A549 (cell line): Measurements from ENCODE around the gene LTB. TPM values are rescaled to one million over a fixed set of nuclear protein-coding genes. Genes with fewer than 3 reads are reported as not detected.

Experiments used
- ATAC-seq, 2 experiments: fragments of 200-7000 bp in 1 of 2; fragments of >200 bp in 1 of 2; cut with Nextera tagmentation in 1 of 2; cut with Tn5 transposase in 1 of 2; 3 replicates each; pipeline versions ENCODE4 v1.8.0 to v1.9.1; 2018 to 2020; ENCODE audit warnings: mild to moderate bottlenecking in 1 of 2, moderate library complexity in 1 of 2
- CTCF ChIA-PET: fragments of 300-600 bp; sonication (Branson Sonifier 250); formaldehyde crosslinking; extraction: SDS; loops from one replicate; lab custom pipeline; 2021; ENCODE audit warnings: antibody characterized with exemption, inconsistent platforms; lab: Yijun Ruan, JAX
- POLR2A ChIA-PET: fragments of 350-600 bp; formaldehyde crosslinking; extraction: SDS; loops from one replicate; lab custom pipeline; 2021; ENCODE audit warnings: antibody characterized with exemption, inconsistent platforms; lab: Yijun Ruan, JAX
- DNase-seq, 2 experiments: peaks; one replicate each; pipeline versions ENCODE4 v3.0.0 to v3.0.0-alpha.2; 2011 to 2016; ENCODE audit warnings: low read depth in 1 of 2, low spot score in 1 of 2
- FAIRE-seq: peaks from 2 replicates; lab custom pipeline; 2011; peaks lifted over from hg19 to GRCh38; lab: Jason Lieb, UNC
- H3K27ac ChIP-seq, 2 experiments: fragments of >200 bp; sonication (Bioruptor Twin); formaldehyde crosslinking; 3 replicates each; pipeline ENCODE4 v1.5.1; 2016 to 2017
- H3K4me1 ChIP-seq: fragments of >200 bp; sonication (Bioruptor Twin); formaldehyde crosslinking; 3 replicates; pipeline ENCODE4 v1.6.1; 2016
- H3K4me2 ChIP-seq: fragments of >200 bp; sonication (Bioruptor Twin); formaldehyde crosslinking; 3 replicates; pipeline ENCODE4 v1.6.1; 2016
- H3K4me3 ChIP-seq: fragments of >200 bp; sonication (Bioruptor Twin); formaldehyde crosslinking; 3 replicates; pipeline ENCODE4 v1.5.1; 2016
- H3K9me3 ChIP-seq: fragments of >200 bp; sonication (Bioruptor Twin); formaldehyde crosslinking; 3 replicates; pipeline ENCODE4 v1.6.1; 2016
- CBX8 ChIP-seq: fragments of 200-600 bp; sonication (generic); IDR thresholded peaks from 2 replicates; pipeline ENCODE4 v1.6.1; 2016
- CHD4 ChIP-seq: fragments of 200-600 bp; sonication (generic); IDR thresholded peaks from 2 replicates; pipeline ENCODE4 v1.6.1; 2016; ENCODE audit warnings: antibody characterized with exemption, mild to moderate bottlenecking, borderline replicate concordance
- EHF ChIP-seq: fragments of 250-450 bp; sonication (Bioruptor Pico); IDR thresholded peaks from 2 replicates; pipeline ENCODE4 v1.5.0; 2020; ENCODE audit warnings: mild to moderate bottlenecking
- EHMT2 ChIP-seq: fragments of 200-600 bp; sonication (generic); IDR thresholded peaks from 2 replicates; pipeline ENCODE4 v1.6.1; 2016; ENCODE audit warnings: antibody characterized with exemption, low read depth, mild to moderate bottlenecking, moderate library complexity
- EP300 ChIP-seq, 2 experiments: fragments of >200 bp; sonication (Bioruptor Twin); formaldehyde crosslinking; IDR thresholded peaks; 2 replicates in 1 of 2; 3 replicates in 1 of 2; pipeline ENCODE4 v1.6.1; 2016 to 2017
- FOSB ChIP-seq: fragments of 250-450 bp; sonication (Bioruptor Pico); IDR thresholded peaks from 2 replicates; pipeline ENCODE4 v1.5.0; 2020; ENCODE audit warnings: mild to moderate bottlenecking, moderate library complexity
- HOXB13 ChIP-seq: fragments of 250-450 bp; sonication (Bioruptor Pico); IDR thresholded peaks from 2 replicates; pipeline ENCODE4 v1.5.0; 2020; ENCODE audit warnings: low read depth, mild to moderate bottlenecking, moderate library complexity
- HOXB5 ChIP-seq: fragments of 250-450 bp; sonication (Bioruptor Pico); IDR thresholded peaks from 2 replicates; pipeline ENCODE4 v1.5.0; 2020; ENCODE audit warnings: mild to moderate bottlenecking, moderate library complexity
- JUN ChIP-seq, 2 experiments: fragments of >200 bp; sonication (Bioruptor Twin); formaldehyde crosslinking; IDR thresholded peaks; 2 replicates in 1 of 2; 3 replicates in 1 of 2; pipeline ENCODE4 v1.6.1; 2016 to 2017
- JUNB ChIP-seq: fragments of >200 bp; sonication (Bioruptor Twin); formaldehyde crosslinking; IDR thresholded peaks from 2 replicates; pipeline ENCODE4 v1.6.1; 2016
- KDM1A ChIP-seq: fragments of 200-600 bp; sonication (generic); IDR thresholded peaks from 2 replicates; pipeline ENCODE4 v1.6.1; 2016; ENCODE audit warnings: low read depth, mild to moderate bottlenecking
- MAZ ChIP-seq: fragments of 150-350 bp; IDR thresholded peaks from 2 replicates; pipeline ENCODE4 v1.6.1; 2014; ENCODE audit warnings: antibody characterized with exemption, low read depth, low read length, borderline replicate concordance
- PHF8 ChIP-seq: fragments of 200-600 bp; sonication (generic); IDR thresholded peaks from 2 replicates; pipeline ENCODE4 v1.6.1; 2016; ENCODE audit warnings: low read depth, mild to moderate bottlenecking, antibody characterized with exemption, moderate library complexity, borderline replicate concordance
- RCOR1 ChIP-seq: fragments of 150-350 bp; IDR thresholded peaks from 2 replicates; pipeline ENCODE4 v1.6.1; 2014; ENCODE audit warnings: antibody characterized with exemption, low read length, low read depth
- SREBF2 ChIP-seq: fragments of 450-650 bp; IDR thresholded peaks from 2 replicates; pipeline ENCODE4 v1.6.1; 2014; ENCODE audit warnings: mild to moderate bottlenecking, moderate library complexity
- ZSCAN20 ChIP-seq: fragments of 250-450 bp; sonication (Bioruptor Pico); IDR thresholded peaks from 2 replicates; pipeline ENCODE4 v1.8.0; 2022; ENCODE audit warnings: mild to moderate bottlenecking, moderate library complexity
- WGBS: methylation state at CpG from one replicate; pipeline ENCODE4 v1.1.6; 2017; ENCODE audit errors: missing lambda C conversion rate; 5-methylcytosine and 5-hydroxymethylcytosine counted together
- polyA plus RNA-seq, 4 experiments: library from polyadenylated mRNA; depleted of rRNA in 3 of 4; stranded (reverse); fragments of >200 nt; fragmentation: RNase III in 1 of 4; extraction: RNeasy Plus Mini Kit Qiagen cat#74134 plus additional on column Dnase treatment in 1 of 4; gene quantifications; 2 replicates in 3 of 4; 3 replicates in 1 of 4; pipeline ENCODE4 v1.2.3, GENCODE V29; 2011 to 2017
- TF ChIP-seq, protein P1 (sequence below): fragments of 250-450 bp; sonication (Bioruptor Pico); IDR thresholded peaks from 2 replicates; pipeline ENCODE4 v1.5.0; 2021; ENCODE audit warnings: mild to moderate bottlenecking, moderate library complexity, borderline replicate concordance
- TF ChIP-seq, protein P2 (sequence below): IDR thresholded peaks from 2 replicates; pipeline ENCODE4 v1.6.1; 2012
- TF ChIP-seq, protein P3 (sequence below): fragments of 250-450 bp; sonication (Bioruptor Pico); IDR thresholded peaks from 2 replicates; pipeline ENCODE4 v1.5.0; 2020; ENCODE audit warnings: low read depth, mild to moderate bottlenecking, moderate library complexity
- TF ChIP-seq, protein P4 (sequence below): fragments of 200-600 bp; sonication (generic); IDR thresholded peaks from 2 replicates; pipeline ENCODE4 v1.6.1; 2016; ENCODE audit warnings: antibody characterized with exemption, mild to moderate bottlenecking, moderate library complexity
- TF ChIP-seq, protein P5 (sequence below): IDR thresholded peaks from 2 replicates; pipeline ENCODE4 v1.6.1; 2012

The LTB gene
- polyA plus RNA-seq, 2 of the 4 experiments (the other 2 are of a cell fraction): 0.14 to 0.26 TPM

DNA sequence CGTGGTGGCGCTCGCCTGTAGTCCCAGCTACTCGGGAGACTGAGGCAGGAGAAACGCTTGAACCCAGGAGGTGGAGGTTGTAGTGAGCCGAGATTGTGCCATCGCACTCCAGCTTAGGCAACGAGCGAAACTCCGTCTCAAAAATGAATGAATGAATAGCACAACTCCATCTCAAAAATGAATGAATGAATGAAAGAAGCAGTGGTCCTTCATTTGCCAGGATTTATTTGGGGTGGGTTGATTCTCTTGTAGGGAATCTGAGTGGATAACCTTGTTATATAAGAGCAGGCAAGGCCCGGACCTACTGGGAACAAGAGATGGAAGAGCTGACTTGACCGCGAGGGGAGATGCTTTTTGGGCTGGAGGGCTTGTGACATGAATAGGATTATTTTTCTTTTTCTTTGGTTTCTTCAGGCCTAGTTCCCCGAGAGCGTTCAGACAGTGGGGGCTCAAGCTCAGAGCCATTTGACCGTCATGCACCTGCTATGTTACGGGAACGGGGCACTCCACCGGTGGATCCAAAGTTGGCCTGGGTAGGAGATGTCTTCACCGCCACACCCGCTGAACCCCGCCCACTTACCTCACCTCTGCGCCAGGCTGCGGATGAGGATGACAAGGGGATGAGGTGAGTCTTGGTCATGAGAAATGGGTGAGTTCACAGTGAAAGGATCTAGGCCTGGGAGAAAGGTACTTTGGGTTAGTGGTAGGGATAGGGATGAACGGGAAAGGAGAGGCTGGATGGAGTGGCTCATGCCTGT, 48.1 kb upstream of the LTB start:
- no peak for TF ChIP-seq SREBF2
- TF ChIP-seq FOSB: no peak
- 92% methylated on average over 25 of the region's 25 CpGs for WGBS

DNA sequence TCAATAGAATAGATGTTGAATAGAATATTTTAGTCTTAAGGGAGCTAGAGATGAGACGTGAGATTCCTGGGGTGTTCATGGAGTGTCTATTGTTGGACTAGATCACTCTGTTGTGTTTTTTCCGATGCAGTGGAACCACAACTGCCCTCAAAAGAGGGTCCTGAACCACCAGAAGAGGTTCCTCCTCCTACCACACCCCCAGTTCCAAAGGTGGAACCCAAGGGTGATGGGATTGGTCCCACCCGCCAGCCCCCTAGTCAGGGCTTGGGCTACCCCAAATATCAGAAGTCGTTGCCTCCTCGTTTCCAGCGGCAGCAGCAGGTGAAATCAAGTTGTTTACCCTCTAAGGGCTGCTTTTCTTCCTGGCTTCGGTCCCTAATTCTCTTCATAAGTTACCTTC, 46.8 kb upstream of the LTB start:
- Histone ChIP-seq H3K4me2 (no peak overlapping the region), H3K4me1 (no peaks in the 10 kb centered on the region), H3K4me3 (no peak overlapping the region), H3K27ac (no peak overlapping the region), H3K9me3 (no peaks in the 10 kb centered on the region)
- no peak for ATAC-seq
- DNase-seq: no peak
- ChIA-PET POLR2A (no interaction called here), CTCF (no interaction called here)
- TF ChIP-seq ZSCAN20 (CRISPR knock-in tag): no peak
- no peak for TF ChIP-seq EHMT2
- TF ChIP-seq JUNB: no peak
- TF ChIP-seq RCOR1: no peak
- no peak for TF ChIP-seq MAZ
- TF ChIP-seq EHF (CRISPR knock-in tag): no peak
- TF ChIP-seq EP300 (IDR thresholded peaks at IDR 0.05): no peak
- no peak for TF ChIP-seq CHD4
- TF ChIP-seq, protein P1, sequence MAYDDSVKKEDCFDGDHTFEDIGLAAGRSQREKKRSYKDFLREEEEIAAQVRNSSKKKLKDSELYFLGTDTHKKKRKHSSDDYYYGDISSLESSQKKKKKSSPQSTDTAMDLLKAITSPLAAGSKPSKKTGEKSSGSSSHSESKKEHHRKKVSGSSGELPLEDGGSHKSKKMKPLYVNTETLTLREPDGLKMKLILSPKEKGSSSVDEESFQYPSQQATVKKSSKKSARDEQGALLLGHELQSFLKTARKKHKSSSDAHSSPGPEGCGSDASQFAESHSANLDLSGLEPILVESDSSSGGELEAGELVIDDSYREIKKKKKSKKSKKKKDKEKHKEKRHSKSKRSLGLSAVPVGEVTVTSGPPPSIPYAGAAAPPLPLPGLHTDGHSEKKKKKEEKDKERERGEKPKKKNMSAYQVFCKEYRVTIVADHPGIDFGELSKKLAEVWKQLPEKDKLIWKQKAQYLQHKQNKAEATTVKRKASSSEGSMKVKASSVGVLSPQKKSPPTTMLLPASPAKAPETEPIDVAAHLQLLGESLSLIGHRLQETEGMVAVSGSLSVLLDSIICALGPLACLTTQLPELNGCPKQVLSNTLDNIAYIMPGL (CRISPR knock-in tag): no peak
- TF ChIP-seq, protein P2, sequence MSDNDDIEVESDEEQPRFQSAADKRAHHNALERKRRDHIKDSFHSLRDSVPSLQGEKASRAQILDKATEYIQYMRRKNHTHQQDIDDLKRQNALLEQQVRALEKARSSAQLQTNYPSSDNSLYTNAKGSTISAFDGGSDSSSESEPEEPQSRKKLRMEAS: no peak
- TF ChIP-seq KDM1A: no peak
- TF ChIP-seq, protein P3, sequence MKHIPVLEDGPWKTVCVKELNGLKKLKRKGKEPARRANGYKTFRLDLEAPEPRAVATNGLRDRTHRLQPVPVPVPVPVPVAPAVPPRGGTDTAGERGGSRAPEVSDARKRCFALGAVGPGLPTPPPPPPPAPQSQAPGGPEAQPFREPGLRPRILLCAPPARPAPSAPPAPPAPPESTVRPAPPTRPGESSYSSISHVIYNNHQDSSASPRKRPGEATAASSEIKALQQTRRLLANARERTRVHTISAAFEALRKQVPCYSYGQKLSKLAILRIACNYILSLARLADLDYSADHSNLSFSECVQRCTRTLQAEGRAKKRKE (CRISPR knock-in tag): no peak
- FAIRE-seq: no peak
- WGBS: 93% methylated on average over 7 of the region's 7 CpGs

More for the DNA sequence above, 48.1 kb upstream of the LTB start:
- no peak for ATAC-seq
- H3K4me2 ChIP-seq: no peak overlapping the region
- no peak for DNase-seq
- H3K4me3 ChIP-seq: no peak overlapping the region
- H3K27ac ChIP-seq: no peak overlapping the region
- ChIA-PET CTCF (interaction anchor here (1.0 kb wide), 1 partner anchor 84 kb away, joined by 3 read pairs; the partner anchor contains the start of gene ATP6V1G2), POLR2A (no interaction called here)
- no peaks in the 10 kb centered on the region for H3K4me1 ChIP-seq
- FAIRE-seq: no peak
- no peaks in the 10 kb centered on the region for H3K9me3 ChIP-seq

DNA sequence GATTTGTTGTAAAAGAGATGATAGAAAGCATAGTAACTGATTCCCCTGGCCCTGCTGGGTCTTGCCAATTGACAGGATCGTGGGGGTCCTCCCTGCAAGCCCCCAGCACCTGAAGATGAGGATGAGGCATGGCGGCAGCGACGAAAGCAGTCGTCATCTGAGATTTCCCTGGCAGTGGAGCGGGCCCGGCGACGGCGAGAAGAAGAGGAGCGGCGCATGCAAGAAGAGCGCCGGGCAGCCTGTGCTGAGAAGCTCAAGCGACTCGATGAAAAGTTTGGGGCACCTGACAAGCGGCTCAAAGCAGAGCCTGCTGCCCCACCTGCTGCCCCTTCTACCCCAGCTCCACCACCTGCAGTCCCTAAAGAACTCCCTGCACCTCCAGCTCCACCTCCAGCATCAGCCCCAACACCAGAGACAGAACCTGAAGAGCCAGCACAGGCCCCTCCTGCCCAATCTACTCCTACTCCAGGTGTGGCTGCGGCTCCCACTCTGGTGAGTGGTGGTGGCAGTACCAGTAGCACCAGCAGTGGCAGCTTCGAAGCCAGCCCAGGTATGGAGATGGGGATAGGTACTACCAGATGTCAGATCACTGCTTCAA, 45.6 kb upstream of the LTB start:
- no peak overlapping the region for H3K4me2 ChIP-seq
- ChIA-PET CTCF (interaction anchor here (0.9 to 1.3 kb wide), 3 partner anchors 22 to 76 kb away, joined by 3 to 4 read pairs (median 3); no protein-coding TSS in a partner anchor), POLR2A (no interaction called here)
- no peaks in the 10 kb centered on the region for H3K9me3 ChIP-seq
- FAIRE-seq (no peak), DNase-seq (no peak), ATAC-seq (no peak)
- 89% methylated on average over 17 of the region's 19 CpGs for WGBS
- H3K27ac ChIP-seq: no peak overlapping the region
- H3K4me1 ChIP-seq: peaks cover 2% of the 10 kb centered on the region; the same call in 2 of the 3 replicates
- H3K4me3 ChIP-seq: no peak overlapping the region
- TF ChIP-seq JUNB: no peak
- TF ChIP-seq HOXB13 (CRISPR knock-in tag): no peak
- TF ChIP-seq, protein P2: no peak
- TF ChIP-seq, protein P4, sequence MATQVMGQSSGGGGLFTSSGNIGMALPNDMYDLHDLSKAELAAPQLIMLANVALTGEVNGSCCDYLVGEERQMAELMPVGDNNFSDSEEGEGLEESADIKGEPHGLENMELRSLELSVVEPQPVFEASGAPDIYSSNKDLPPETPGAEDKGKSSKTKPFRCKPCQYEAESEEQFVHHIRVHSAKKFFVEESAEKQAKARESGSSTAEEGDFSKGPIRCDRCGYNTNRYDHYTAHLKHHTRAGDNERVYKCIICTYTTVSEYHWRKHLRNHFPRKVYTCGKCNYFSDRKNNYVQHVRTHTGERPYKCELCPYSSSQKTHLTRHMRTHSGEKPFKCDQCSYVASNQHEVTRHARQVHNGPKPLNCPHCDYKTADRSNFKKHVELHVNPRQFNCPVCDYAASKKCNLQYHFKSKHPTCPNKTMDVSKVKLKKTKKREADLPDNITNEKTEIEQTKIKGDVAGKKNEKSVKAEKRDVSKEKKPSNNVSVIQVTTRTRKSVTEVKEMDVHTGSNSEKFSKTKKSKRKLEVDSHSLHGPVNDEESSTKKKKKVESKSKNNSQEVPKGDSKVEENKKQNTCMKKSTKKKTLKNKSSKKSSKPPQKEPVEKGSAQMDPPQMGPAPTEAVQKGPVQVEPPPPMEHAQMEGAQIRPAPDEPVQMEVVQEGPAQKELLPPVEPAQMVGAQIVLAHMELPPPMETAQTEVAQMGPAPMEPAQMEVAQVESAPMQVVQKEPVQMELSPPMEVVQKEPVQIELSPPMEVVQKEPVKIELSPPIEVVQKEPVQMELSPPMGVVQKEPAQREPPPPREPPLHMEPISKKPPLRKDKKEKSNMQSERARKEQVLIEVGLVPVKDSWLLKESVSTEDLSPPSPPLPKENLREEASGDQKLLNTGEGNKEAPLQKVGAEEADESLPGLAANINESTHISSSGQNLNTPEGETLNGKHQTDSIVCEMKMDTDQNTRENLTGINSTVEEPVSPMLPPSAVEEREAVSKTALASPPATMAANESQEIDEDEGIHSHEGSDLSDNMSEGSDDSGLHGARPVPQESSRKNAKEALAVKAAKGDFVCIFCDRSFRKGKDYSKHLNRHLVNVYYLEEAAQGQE: no peak
- TF ChIP-seq, protein P5, sequence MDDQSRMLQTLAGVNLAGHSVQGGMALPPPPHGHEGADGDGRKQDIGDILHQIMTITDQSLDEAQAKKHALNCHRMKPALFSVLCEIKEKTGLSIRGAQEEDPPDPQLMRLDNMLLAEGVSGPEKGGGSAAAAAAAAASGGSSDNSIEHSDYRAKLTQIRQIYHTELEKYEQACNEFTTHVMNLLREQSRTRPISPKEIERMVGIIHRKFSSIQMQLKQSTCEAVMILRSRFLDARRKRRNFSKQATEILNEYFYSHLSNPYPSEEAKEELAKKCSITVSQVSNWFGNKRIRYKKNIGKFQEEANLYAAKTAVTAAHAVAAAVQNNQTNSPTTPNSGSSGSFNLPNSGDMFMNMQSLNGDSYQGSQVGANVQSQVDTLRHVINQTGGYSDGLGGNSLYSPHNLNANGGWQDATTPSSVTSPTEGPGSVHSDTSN: no peak
- TF ChIP-seq, protein P3 (CRISPR knock-in tag): no peak
- TF ChIP-seq MAZ: no peak
- TF ChIP-seq HOXB5 (CRISPR knock-in tag): no peak
- no peak for TF ChIP-seq CBX8
- TF ChIP-seq JUN (IDR thresholded peaks at IDR 0.05): no peak
- TF ChIP-seq PHF8: no peak
